H7 (cell line): ENCODE results near the gene LHFPL2. TPM values are rescaled to one million over a fixed set of nuclear protein-coding genes. Genes with fewer than 3 reads are reported as not detected.

Experiments
- DNase-seq: peaks from one replicate; pipeline ENCODE4 v3.0.0; 2012
- H3K27me3 ChIP-seq: 2 replicates; pipeline ENCODE4 v1.6.0; 2011; ENCODE audit warnings: mild to moderate bottlenecking, low read length; ENCODE audit not compliant: control insufficient read depth, insufficient read depth
- H3K36me3 ChIP-seq: replicated peaks from 2 replicates; pipeline ENCODE4 v1.5.1; 2011; ENCODE audit warnings: low read length; ENCODE audit not compliant: control insufficient read depth, insufficient read depth
- H3K4me3 ChIP-seq: 2 replicates; pipeline ENCODE4 v1.5.1; 2011; ENCODE audit warnings: low read depth, mild to moderate bottlenecking, control low read depth, low read length, moderate library complexity; ENCODE audit not compliant: insufficient read depth
- total RNA-seq: library from RNA; depleted of rRNA; stranded (reverse); fragments of >200 nt; shearing (Covaris generic); gene quantifications from 2 replicates; pipeline ENCODE4 v1.2.3, GENCODE V29; 2014

Gene LHFPL2
- total RNA-seq, 1 experiment from 2014 or later, result 28.7 TPM

DNA sequence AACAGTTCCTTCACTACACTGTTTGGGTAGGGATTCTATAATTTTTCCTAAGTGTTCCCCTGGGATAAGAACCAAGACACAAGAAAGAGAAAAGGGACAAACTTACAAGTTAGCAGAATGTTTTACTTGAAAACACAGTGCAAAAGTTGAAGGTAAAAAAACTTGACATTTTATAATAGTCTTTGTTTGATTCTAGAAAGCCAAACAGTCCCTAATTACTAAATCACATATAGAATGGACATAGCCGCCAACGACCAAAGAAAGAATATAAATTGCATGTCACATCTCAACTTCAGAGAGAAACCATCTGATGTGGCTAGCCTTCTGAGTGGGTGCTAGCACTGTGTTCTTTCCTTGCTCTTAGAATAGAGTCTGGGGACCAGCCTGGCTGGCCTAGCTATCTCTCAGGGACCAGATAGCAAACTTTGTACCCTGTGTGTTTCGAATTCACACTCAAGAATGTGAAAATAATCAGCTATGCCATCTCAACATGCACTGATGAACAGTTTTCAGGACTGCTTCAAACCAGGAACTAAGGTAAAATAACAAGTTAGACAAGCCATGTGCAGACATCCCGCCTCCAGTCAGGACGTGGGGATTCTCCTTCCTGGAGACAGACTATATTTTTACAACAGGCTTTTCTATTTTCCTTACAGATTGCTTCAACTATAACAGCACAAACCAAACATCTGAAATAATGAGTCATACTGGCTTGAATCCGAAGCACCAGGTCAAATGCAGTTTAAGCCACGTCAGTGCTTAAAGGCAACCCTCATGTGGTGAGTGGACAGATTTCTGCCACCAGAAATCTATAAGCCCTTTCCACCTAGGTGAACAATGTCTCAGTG is 53.7 kb downstream of the LHFPL2 start:
- no peak for DNase-seq
- no peaks in the 10 kb centered on the region for H3K36me3 ChIP-seq
- H3K4me3 ChIP-seq, result no peak overlapping the region
- no peaks in the 10 kb centered on the region for H3K27me3 ChIP-seq

DNA sequence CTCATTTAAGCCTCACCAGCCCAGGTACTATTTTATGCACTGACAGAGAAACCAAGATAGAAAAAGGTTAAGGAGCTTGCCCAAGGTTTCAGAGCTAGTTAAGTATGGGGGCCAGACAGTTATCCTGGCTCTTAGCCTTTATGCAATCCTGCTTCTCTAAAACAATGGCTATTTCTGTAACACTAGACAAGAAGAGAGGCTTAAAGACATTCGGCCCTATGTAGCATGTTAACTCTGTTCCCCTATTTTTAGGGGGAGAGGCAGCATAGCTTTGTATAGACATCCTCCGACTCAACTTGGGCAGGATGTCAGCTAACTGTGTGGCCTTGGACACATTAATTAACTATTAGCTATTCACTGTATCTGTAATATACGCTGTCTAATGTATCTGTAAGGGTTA is 54.6 kb downstream of the LHFPL2 start:
- no peak for DNase-seq

DNA sequence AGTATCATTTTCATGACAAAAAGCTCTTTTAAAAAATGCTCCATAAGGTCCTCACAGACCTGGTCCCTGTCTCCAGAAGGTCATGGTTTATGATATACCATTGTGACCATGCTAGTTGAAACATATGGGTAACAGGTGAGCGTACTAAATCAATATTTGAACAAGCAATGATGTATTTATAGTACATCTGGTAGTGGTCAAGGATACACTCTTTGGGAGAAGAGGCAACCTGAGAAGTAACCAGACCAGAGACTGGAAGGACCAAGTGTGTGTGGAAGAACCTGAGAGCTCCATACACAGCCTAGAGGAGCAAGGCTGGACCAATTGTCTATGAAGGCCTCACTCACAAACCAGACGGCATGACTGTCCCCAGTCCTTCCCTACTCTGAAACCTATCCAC is 55.1 kb downstream of the LHFPL2 start:
- H3K4me3 ChIP-seq, result no peak overlapping the region
- no peak for DNase-seq
- no peaks in the 10 kb centered on the region for H3K27me3 ChIP-seq
- H3K36me3 ChIP-seq, result no peaks in the 10 kb centered on the region

More for the DNA sequence above, 54.6 kb downstream of the LHFPL2 start:
- Histone ChIP-seq H3K27me3 (no peaks in the 10 kb centered on the region), H3K4me3 (no peak overlapping the region), H3K36me3 (no peaks in the 10 kb centered on the region)

DNA sequence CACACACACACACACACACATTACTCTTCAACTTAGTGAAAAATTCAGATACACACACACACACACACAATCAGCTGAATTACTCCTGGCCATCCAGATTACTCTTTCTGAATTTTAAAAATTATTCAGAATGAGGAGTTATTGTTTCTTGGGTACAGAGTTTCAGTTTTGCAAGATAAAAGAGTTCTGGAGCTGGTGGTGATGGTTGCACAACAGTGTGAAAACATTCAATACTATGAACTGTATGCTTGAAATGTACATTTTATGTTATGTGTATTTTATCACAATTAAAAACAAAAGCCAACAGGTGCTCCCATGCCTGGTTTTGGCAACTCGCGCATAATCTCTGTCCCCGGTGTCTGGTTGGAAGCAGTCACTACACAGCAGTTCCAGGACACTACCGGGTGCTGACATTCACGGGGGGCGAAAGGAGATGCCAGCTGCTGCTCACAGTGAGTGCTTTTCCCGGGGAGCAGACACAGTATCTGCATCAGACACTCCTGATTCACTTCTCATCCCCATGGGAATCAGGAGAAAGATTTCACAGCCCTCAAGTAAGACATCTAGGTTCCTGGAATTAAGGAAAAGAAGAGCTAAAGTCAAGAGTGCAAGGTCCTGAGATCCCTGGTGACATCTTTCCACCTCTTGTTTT is 55.7 kb downstream of the LHFPL2 start:
- no peak for DNase-seq
- Histone ChIP-seq H3K4me3 (no peak overlapping the region), H3K27me3 (no peaks in the 10 kb centered on the region), H3K36me3 (no peaks in the 10 kb centered on the region)

DNA sequence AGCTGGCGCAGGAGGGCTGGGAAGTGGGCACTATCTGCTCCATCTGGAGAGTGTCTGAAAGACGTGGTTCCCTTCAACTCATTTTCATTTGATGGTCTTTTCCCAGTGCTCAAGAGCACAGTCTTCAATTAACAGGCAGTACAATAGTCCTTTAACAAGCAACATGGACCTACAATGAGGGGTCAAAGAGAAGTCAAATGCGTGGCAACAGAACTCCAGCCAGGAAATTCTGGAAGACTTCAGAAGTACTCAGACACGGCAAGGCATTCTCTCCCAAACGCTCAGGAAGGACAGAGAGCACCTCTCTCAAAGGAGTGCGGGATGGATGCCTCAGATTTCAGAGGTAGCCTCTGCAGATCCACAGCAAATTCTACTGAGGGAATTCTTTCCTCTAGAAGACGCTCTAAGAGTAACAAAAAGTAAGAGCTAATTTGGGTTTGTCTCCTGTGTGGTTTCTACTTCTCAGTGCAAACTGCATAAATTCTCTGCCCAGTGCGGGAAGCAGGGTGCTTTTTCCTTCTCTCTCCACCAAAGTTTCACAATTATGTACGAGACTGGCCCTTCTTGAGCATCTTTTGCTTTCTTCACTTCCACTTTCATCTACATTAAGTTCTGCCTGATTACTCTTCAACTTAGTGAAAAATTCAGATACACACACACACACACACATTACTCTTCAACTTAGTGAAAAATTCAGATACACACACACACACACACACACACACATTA is 56.4 kb downstream of the LHFPL2 start:
- no peaks in the 10 kb centered on the region for H3K27me3 ChIP-seq
- H3K36me3 ChIP-seq, result no peaks in the 10 kb centered on the region
- no peak for DNase-seq
- H3K4me3 ChIP-seq, result no peak overlapping the region

DNA sequence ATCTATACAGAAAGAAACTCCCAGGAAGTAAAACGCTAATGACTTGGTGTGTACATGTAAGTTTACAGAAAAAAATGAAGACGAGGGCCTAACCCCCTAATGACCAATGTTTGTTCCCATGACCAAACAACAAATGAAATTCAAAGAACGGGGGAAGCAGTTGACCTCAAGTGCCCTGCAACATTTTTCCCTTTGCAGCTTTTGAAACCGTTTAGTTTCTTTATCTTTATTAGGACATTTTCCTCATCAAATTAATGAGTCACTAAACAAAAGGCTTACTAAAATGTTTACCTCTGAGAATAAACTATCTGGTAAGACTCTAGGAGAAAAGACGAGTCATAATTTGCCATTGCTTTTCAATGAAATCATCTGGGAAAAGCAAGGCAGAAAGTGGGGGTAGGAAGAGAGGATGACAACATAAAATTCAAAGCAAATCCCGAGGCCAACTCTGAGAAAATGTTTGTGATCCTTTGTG is 57.4 kb downstream of the LHFPL2 start:
- no peak overlapping the region for H3K4me3 ChIP-seq
- no peak for DNase-seq
- H3K36me3 ChIP-seq, result peaks cover 2% of the 10 kb centered on the region; the same call in 1 of the 2 replicates
- H3K27me3 ChIP-seq, result no peaks in the 10 kb centered on the region

DNA sequence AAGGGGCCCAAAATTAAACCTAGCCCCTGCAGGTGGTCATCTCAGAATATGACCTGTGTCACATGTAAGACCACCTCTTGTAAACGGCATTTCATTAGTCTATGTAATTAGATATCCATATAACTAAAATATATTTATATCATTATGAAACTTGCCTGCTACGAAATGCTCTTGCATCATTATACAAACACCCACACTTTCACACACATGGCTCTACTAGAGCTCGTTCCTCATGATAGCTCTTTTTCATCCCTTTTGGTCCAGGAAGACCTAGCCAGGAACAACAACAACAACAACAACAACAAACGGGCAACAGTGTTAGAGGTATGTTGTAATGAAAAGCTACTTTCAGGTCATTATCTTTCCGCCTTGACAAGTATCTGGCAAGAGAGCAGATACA is 58.6 kb downstream of the LHFPL2 start:
- DNase-seq, result no peak
- Histone ChIP-seq H3K27me3 (no peaks in the 10 kb centered on the region), H3K36me3 (peaks cover 3% of the 10 kb centered on the region; the same call in 1 of the 2 replicates), H3K4me3 (no peak overlapping the region)

DNA sequence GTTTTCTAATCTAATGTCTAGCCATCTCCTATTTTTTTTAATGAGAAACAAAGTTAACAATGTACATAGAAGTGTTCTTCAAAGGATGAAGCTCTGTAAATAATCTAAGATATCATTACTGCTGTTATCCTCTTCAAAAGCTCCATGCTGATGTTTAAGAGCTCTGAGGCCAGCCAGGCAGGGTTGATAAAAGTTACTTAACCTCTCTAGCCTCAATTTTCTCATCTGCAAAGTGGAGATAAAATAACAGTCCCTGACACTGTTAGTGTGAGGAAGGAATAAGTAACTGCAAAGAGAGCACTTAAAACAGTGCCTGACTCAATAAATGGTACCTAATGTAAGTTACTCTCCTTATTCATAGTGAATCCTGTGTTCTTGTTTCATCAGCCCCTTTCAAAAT is 60.1 kb downstream of the LHFPL2 start:
- Histone ChIP-seq H3K27me3 (no peaks in the 10 kb centered on the region), H3K36me3 (peaks cover 3% of the 10 kb centered on the region; the same call in 1 of the 2 replicates), H3K4me3 (no peak overlapping the region)
- DNase-seq, result no peak

DNA sequence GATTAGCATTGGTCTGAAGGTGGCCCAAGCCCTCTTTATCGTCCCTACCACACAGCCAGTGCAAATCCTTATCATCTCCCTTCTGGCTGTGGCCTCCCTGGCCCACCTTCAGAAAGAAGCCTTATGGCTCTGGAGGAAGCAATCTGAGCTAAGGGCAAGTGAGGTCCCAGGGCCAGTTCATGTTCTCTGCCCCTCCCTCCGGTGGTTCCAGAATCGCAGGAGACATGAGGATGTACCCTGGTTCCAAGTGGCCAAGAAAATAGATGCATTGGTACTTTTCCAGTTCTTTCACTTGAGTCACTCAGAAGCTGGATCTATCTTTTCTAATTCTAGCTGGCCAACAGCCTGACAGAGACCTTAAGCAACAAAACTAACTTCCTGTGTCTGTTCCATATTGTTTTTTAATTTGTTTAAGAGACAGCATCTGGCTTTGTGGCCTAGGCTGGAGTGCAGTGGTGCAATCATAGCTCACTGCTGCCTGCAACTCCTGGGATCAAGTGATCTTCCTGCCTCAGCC is 60.7 kb downstream of the LHFPL2 start:
- DNase-seq, result no peak
- no peaks in the 10 kb centered on the region for H3K27me3 ChIP-seq
- peaks cover 3% of the 10 kb centered on the region; the same call in 1 of the 2 replicates for H3K36me3 ChIP-seq
- H3K4me3 ChIP-seq, result no peak overlapping the region

DNA sequence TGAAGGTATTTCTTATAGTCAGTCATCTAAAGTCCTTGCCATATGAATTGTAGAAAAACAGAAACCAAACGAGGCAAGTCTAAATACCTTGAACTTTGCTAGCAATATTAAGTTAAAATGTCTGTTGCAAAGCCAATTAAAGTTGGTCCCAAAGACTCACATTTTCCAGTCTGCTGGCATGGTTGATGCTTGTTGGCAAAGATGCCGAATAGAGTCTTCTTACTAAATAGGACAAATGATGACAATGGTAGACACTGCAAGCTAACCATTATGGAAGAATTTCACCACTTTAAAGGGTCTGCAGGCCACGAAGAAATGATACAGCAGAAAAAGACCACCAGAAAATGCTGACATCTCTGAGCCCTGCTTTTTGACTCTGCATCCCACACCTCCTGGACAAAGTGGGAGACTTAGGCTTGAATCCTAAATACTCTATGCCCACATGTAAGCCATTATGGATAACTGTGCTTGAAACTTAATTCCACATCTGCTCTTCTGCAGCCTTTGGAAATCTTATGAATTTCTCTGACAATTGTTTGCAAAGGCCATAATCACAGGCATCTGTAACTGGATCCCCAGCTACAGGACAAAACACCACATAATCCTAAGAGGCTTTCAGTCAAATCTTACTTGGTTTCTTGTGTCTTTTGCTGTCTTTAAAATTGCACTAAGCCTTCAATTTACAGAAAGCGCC is 61.3 kb downstream of the LHFPL2 start:
- no peak for DNase-seq
- no peaks in the 10 kb centered on the region for H3K27me3 ChIP-seq
- H3K36me3 ChIP-seq, result peaks cover 3% of the 10 kb centered on the region; the same call in 1 of the 2 replicates
- no peak overlapping the region for H3K4me3 ChIP-seq

DNA sequence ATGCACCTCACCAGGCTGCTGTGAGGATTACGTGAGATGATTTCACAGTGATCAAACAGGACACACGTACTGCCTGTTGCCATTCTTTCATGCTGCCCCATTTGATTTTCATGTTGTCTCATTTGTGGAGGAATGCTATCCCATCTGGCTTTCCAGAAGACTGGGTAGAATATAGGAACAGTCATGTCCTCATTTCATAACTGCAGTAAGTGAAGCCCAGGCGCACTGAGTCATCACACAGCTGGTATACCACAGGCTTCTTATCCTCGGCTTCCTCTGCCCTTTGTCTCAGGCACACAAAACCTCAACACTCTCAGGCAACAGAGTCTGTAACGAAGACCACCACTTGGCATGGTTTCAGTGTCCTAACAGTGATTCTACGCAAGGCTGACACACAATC is 62.3 kb downstream of the LHFPL2 start:
- Histone ChIP-seq H3K36me3 (peaks cover 3% of the 10 kb centered on the region; the same call in 1 of the 2 replicates), H3K4me3 (no peak overlapping the region), H3K27me3 (no peaks in the 10 kb centered on the region)
- DNase-seq, result no peak

DNA sequence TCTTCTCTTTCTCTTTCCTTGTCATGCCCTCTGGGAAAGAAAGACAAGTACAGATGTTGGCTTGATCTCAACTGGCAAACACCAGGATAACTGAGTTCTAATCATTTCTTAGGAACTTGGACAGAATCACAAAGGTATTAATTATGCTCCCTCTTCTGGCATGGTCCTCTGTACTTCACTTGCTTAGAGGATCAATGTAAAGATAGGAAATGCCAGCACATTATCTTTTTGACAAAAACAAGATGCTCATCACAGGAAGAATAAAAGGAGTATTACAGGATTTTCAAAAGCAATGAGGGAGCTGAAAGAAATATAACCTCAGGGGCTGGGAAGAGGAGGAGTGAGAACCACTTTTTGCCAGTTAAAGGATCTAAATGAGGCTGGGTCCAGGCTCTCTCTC is 70.6 kb downstream of the LHFPL2 start:
- H3K27me3 ChIP-seq, result no peaks in the 10 kb centered on the region
- DNase-seq, result no peak
- no peak overlapping the region for H3K4me3 ChIP-seq
- H3K36me3 ChIP-seq, result no peaks in the 10 kb centered on the region

DNA sequence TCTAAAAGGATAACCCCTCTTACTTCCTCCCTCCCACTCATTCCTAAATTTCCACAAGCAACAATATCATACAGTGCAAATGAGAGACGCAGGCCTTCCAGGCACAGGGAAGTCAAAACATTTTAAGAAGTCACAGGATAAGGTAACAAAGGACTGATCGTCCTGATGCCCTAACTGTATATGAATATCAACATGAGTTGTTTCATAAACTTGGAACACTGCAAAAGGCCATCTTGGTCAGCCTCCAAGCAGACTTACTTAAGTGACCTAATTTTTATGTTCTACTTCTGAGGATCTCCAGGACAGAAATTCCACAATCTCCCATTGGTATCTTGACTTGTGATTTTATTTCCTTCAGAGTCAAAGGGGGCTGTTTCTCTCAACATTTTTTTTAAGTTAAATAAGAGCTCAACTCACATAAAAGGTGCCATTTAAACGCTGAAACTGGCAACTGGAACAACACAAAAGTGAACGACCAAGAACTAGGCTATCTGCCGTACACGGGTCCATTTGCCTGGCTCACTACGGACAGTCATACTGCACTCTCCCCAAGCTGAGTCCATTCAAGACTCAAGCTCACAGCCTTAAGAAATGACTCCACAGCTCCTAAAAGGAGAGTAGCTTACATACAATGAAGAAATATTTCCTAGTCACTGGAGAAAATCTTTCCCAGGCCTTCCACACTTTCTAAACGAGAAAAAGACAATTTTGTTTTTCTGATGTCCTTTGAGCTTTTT is 71.3 kb downstream of the LHFPL2 start:
- Histone ChIP-seq H3K36me3 (no peaks in the 10 kb centered on the region), H3K4me3 (no peak overlapping the region), H3K27me3 (no peaks in the 10 kb centered on the region)
- no peak for DNase-seq
